Panc1 (cell line): ENCODE data around the gene FEV.

Experiments
- POLR2AphosphoS5 ChIP-seq: IDR thresholded peaks from 2 replicates; pipeline ENCODE4 v1.6.1; 2012; ENCODE audit warnings: mild to moderate bottlenecking, low read depth, low read length, moderate library complexity
- TF ChIP-seq, protein P1 (sequence below): fragments of 450-650 bp; IDR thresholded peaks from 2 replicates; pipeline ENCODE4 v1.5.1; 2017; ENCODE audit warnings: mild to moderate bottlenecking

- TF ChIP-seq, protein P1, sequence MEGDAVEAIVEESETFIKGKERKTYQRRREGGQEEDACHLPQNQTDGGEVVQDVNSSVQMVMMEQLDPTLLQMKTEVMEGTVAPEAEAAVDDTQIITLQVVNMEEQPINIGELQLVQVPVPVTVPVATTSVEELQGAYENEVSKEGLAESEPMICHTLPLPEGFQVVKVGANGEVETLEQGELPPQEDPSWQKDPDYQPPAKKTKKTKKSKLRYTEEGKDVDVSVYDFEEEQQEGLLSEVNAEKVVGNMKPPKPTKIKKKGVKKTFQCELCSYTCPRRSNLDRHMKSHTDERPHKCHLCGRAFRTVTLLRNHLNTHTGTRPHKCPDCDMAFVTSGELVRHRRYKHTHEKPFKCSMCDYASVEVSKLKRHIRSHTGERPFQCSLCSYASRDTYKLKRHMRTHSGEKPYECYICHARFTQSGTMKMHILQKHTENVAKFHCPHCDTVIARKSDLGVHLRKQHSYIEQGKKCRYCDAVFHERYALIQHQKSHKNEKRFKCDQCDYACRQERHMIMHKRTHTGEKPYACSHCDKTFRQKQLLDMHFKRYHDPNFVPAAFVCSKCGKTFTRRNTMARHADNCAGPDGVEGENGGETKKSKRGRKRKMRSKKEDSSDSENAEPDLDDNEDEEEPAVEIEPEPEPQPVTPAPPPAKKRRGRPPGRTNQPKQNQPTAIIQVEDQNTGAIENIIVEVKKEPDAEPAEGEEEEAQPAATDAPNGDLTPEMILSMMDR, result no peak
- no peak for TF ChIP-seq POLR2AphosphoS5
Observed at GRCh38 chr2:219001577-219002394, 16.8 kb upstream of the FEV start.
